ENCODE data around the gene SFSWAP.
"Not testable (repeated sequence)": the region's sequence is repeated elsewhere in the genome, so short reads cannot be mapped to it uniquely, and the experiment has no call there.

GRCh38 chr12:131706709-131707108, 4.2 kb upstream of the SFSWAP start:
- TF ChIP-seq CTCF, POLR2A, POLR2AphosphoS5 (IDR thresholded peaks at IDR 0.05): not testable (repeated sequence)

Data from stomach (tissue), 4 donors.